T follicular helper cell (primary cell): ENCODE results near the gene NHLRC3.
"Not testable (repeated sequence)": the region's sequence is repeated elsewhere in the genome, so short reads cannot be mapped to it uniquely, and the experiment has no call there.

ENCODE experiments used
- DNase-seq: peaks from one replicate; pipeline ENCODE4 v3.0.0-alpha.2; 2020; ENCODE audit warnings: low read depth
- total RNA-seq, 2 experiments: gene quantifications; one replicate each; lab custom pipeline; 2026; lab: John Stamatoyannopoulos, UW

The NHLRC3 gene
- total RNA-seq: 12.0 to 24.8 reads per million in 2 experiments

- DNase-seq: peak; percentile 66
These were observed at the start of gene NHLRC3, which contains the start of gene PROSER1 for GRCh38 chr13:39037880-39038568. Gene NHLRC3, plus strand, starts transcription at chr13:39038456. Its CDS starts 184 bp downstream, at chr13:39038640. Gene PROSER1, minus strand, starts transcription at chr13:39038089. Its CDS starts 847 bp downstream, at chr13:39037242.

DNA sequence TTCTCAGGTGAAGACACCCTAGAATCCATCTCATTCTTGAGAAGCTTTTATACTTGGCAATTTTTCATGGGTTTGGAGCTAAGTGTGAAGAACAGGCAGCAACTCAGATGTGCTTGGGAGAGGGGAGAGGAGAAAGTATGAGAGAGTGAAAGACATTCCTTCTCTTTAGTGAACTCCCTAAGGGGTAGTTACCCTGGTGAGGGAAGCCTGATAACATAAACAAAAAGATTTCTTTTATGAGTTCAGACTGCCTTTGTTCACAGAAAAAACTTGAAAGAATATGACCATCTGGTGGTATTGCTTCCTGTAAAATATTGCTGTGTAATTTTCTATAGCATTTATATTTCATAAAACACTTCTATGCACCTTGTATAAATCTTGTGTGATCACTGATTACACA lies 47.6 kb upstream of the NHLRC3 start, which contains the start of gene STOML3:
Gene STOML3 (minus strand): TSS at position 139 of the 400 bp plus-strand sequence. CDS start 110 bp downstream, at position 29.
- no peak for DNase-seq

- no peak for DNase-seq
These were observed 44.9 kb upstream of the NHLRC3 start for GRCh38 chr13:38993381-38993780.

- DNase-seq: no peak
These were observed 39.5 kb upstream of the NHLRC3 start for GRCh38 chr13:38998739-38999138.

DNA sequence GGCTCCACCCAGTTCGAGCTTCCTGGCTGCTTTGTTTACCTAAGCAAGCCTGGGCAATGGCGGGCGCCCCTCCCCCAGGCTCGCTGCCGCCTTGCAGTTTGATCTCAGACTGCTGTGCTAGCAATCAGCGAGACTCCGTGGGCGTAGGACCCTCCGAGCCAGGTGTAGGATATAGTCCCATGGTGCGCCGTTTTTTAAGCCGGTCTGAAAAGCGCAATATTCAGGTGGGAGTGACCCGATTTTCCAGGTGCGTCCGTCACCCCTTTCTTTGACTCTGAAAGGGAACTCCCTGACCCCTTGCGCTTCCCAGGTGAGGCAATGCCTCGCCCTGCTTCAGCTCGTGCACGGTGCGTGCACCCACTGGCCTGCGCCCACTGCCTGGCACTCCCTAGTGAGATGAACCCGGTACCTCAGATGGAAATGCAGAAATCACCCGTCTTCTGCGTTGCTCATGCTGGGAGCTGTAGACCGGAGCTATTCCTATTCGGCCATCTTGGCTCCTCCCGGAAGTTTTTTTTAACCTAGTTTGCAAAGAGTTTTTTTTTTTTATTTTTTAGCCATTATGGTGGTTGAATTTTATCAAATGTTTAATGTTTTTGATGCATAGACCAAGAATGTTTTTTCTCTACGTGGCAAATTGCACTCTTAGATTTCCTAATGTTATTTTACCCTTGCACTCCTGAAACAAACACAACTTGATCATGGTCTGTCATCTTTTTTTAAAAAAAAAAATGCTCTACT lies 31.7 kb upstream of the NHLRC3 start:
- DNase-seq: not testable (repeated sequence)

DNA sequence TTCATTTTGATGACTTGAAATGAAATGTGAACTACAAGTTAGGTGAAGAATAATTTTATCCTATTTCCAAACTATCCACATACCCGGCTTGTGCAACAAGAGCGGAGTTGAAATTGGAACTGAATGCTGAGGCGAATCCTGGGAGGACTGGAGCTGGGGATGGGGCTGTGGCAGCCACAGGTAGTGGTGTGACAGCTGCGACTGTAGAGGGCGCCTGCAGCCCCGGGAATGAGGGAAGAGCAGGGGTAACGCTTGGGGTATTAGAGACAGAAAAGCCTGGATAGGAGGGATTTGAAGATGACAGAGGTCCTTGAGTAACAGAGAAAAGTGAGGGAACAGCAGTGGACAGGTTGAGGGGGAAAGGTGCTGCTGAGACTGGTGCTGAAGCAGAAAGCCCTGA lies 25.6 kb upstream of the NHLRC3 start:
- no peak for DNase-seq

DNA sequence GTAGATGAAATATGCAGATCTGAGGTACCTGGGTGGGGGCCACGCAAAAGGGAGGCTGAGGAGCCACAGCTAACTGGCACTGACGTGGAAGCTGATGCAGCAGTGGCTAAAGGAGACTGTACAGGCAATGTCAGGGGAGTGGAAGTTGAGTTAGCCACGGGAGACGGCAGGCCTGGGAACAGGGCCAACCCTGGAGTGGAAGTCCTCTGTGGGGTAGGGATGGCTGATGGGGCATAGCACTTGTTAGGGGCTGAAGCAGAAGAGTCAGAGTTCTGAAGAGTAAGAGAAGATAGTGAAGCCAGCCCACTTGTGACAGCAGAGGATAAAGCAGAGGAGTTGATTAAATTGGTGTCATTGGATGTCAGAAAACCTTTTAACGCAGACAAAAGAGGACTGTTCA lies 24.8 kb upstream of the NHLRC3 start:
- DNase-seq: no peak

- DNase-seq: no peak
These were observed 22.2 kb upstream of the NHLRC3 start for GRCh38 chr13:39016087-39016486.

GRCh38 chr13:39016787-39017186 lies 21.5 kb upstream of the NHLRC3 start:
- DNase-seq: no peak

- DNase-seq: no peak
These were observed 17.3 kb upstream of the NHLRC3 start for GRCh38 chr13:39020853-39021462.

DNA sequence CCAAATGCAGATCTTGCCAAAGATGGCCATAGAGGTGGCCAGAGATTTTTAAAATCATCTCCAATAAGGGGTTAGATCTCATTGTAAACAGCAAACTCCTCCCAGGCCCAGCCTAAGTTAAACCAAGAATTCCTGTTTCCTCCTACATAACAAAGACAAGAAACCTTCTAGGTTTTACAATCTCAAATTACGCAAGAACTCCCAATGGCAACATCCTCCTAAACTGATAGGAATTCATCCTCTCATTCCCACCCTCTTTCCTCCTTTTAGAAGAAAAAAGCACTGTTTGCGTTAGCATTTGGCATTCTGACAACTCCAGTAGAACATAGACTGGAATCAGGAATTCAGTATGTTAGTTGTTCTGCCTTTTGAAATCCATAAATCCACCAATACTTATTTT lies 14.9 kb upstream of the NHLRC3 start:
- DNase-seq: no peak

- no peak for DNase-seq
These were observed 14.5 kb upstream of the NHLRC3 start for GRCh38 chr13:39023761-39024160.

DNA sequence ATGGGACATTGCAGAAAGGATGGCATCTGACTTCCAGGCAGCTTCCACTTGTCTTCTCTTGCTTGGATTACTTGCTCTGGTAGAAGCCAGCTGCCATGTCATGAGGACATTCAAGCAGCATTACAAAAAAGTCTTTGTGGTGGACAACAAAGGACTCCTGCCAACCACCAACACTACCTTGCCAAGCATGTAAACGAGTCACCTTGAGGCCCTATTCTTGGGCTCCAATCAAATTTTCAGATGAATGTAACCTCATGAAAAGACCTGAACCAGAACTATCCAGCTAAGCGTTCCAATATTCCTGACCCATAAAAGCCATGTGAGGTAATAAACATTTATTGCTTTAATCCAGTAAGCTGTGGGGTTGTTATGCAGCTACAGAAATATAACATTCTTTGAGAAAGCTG lies 12.8 kb upstream of the NHLRC3 start:
- DNase-seq: no peak

GRCh38 chr13:39032150-39032549 lies 6.1 kb upstream of the NHLRC3 start:
- DNase-seq: no peak

DNA sequence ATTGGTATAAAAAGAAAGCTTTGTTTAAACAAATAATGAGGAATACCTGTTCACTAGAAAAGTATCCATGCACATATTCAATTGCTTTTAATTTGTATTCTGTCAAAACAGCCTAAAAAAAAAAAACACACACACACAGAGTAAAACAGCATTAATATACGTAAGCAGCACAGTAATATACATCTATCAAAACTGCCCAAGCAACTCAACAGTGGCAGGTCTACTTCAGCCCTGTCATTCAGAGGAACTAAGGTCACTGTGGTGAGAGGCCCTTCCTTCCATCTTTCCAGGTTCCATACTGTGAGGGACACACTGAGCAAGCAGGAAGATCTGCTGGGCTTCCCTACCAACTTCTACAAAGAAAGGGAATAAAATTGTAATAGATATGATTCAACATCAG lies 4.2 kb upstream of the NHLRC3 start:
- no peak for DNase-seq

DNA sequence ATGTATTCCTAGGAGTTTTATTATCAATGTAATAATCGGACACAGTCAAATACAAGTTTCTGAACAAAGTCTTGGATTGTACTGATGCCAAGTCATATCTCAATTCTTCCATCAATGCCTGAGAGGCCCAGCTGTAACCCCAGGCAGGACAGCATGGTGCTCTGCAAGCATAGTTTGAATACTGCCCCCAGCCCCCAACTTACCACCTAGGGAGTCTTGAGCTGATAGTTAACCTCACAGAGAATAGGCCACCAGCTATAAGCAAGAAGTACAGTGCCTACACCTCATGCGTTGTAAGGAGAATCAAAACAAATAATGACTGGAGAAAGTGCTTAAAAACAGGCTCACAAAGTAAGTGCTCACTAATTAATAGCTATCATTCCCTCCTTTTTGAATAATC lies 3.1 kb upstream of the NHLRC3 start:
- DNase-seq: no peak

DNA sequence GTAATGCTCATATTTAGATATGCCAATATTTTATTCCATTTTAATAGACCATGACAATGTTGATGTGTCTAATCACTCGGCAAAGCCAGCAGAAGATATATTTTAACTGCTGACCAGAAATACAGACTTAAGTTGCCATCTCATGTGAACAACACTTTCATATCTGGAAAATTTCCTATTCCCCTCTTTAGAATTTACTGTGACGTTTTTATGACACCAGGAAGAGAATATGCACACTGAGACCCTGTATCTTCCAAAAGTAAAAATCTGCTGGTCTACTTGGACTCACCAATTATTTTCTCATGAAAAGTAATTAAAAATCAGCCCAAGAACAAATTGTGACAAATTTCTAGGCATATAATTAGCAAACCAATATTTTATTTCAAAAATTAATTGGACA lies 2.5 kb upstream of the NHLRC3 start:
- DNase-seq: no peak

DNA sequence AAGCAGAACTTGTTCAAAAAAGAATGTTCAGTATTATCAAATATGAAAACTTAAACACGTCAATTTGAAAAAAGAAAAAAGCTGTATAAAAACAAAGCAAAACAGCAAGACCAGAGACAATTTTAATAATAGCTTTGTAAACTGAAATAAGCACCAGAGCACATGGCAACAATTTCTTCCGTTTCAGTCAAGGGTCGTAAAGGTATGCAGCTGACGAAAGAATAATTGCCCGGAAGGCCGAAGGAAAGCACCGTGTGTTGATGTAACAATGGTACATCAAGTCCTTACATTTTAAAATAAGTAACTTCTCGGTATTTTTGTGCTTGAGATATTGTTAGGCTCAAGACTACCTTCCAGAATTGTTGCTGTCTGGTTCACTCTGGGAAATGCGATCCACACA lies 2.0 kb upstream of the NHLRC3 start:
- DNase-seq: no peak

GRCh38 chr13:39037410-39037879 lies 811 bp upstream of the NHLRC3 start:
- DNase-seq: peak; percentile 25

DNA sequence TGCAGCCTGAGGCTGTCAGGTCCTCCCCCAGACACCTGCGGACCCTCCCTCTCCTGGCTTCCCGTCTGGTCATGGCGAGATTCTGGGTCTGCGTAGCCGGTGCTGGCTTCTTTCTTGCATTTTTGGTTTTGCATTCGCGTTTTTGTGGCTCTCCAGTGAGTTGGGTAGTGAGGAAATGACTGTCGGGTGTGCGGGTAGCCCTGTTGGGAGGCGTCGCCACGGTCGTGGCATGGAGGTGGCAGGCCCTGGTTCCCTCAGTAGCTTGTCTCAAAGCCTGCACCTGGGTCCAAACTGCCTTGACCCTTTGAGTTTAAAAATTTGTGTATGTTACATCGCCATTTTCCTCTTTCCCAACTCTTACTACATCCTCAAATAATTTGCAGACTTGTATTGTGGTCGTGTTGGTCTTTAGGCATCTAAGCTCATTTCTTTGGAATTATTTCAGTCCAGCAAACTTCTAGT lies 344 bp downstream of the NHLRC3 start:
- peak; percentile 30 for DNase-seq

DNA sequence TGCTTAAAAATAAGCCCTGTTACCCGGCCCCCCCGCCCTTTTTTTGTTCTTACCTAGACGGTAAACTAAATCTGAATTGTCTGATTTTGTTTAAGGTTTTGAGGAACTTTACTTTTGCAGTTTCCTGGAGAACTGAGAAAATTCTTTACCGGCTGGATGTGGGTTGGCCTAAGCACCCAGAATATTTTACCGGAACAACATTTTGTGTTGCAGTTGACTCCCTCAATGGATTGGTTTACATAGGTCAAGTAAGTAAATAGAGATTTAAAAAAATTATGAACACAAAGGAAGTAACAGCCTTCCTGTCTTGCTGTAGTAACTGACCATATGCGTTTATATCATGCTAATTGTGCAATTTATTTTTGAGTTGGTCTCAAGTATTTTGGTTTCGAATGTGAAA lies 785 bp downstream of the NHLRC3 start:
- no peak for DNase-seq

DNA sequence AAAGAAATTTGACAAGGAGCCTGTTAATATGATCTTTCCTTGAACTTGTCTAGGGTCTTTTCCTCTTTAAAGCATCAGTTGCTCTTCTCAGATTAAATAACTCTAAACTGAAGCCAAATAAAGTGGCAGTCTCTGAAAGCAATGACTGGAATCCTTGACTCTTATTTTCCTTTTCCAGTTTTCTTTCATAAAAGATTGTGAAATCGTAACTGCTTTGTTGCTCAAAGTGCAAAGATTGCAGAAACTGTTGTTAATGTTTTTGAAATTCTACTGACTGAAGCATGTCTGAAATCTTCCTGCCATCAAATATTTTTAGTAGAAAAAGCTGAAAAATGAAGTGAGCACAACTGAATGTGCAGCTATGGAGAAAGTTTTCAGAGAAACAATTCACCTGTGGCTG lies 1.9 kb downstream of the NHLRC3 start:
- DNase-seq: no peak

DNA sequence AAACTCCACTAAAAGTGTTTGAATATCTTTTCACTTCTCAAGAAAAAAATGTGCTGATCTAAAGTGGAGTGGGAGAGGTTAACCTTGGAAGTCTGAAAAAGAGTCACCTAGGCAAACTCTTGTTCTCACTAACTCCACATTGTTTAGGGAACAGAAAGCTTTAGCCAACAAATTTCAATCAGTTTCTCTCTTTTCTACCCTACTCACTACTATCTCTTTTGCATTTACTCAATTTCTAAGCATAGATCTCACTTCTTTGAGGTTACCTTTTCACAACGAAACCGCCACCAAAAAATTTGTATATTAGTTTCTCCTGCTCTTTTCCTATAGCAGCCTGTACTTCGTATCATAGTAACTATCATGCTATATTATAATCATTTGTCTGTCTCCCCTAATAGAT lies 6.3 kb downstream of the NHLRC3 start:
- DNase-seq: no peak
